Activated CD8-positive, alpha-beta memory T cell treated with anti-CD3 and anti-CD28 coated beads, Interleukin-2, amount 50 U/mL, for 1 hour (primary cell): ENCODE results near the gene KCNJ2.

ENCODE experiments used
- DNase-seq: peaks from one replicate; pipeline ENCODE4 v3.0.0-alpha.2; 2020; ENCODE audit errors: extremely low read depth

Gene KCNJ2

GRCh38 chr17:70168977-70169708 is at the start of gene KCNJ2:
TSS of gene KCNJ2 (plus strand) at chr17:70169532. CDS start at chr17:70175040, 5,508 bp downstream.
- no peak for DNase-seq

GRCh38 chr17:70119545-70119944 is 49.8 kb upstream of the KCNJ2 start:
- DNase-seq: no peak

GRCh38 chr17:70119983-70120382 is 49.3 kb upstream of the KCNJ2 start:
- no peak for DNase-seq

GRCh38 chr17:70120425-70120824 is 48.9 kb upstream of the KCNJ2 start:
- no peak for DNase-seq

GRCh38 chr17:70121126-70121525 is 48.2 kb upstream of the KCNJ2 start:
- no peak for DNase-seq

- DNase-seq: no peak
These were observed 46.1 kb upstream of the KCNJ2 start for GRCh38 chr17:70123193-70123592.

- DNase-seq: no peak
These were observed 44.6 kb upstream of the KCNJ2 start for GRCh38 chr17:70124723-70125122.

- DNase-seq: no peak
These were observed 42.0 kb upstream of the KCNJ2 start for GRCh38 chr17:70127221-70127873.

GRCh38 chr17:70128727-70129238 is 40.5 kb upstream of the KCNJ2 start:
- DNase-seq: no peak

- DNase-seq: no peak
These were observed 39.0 kb upstream of the KCNJ2 start for GRCh38 chr17:70130289-70130688.

- DNase-seq: no peak
These were observed 36.8 kb upstream of the KCNJ2 start for GRCh38 chr17:70132505-70132904.

GRCh38 chr17:70134042-70134441 is 35.3 kb upstream of the KCNJ2 start:
- no peak for DNase-seq

- DNase-seq: no peak
These were observed 34.6 kb upstream of the KCNJ2 start for GRCh38 chr17:70134777-70135176.

GRCh38 chr17:70136131-70136530 is 33.2 kb upstream of the KCNJ2 start:
- no peak for DNase-seq

GRCh38 chr17:70137451-70138230 is 31.7 kb upstream of the KCNJ2 start:
- DNase-seq: no peak

- no peak for DNase-seq
These were observed 31.0 kb upstream of the KCNJ2 start for GRCh38 chr17:70138291-70138865.

- DNase-seq: no peak
These were observed 29.8 kb upstream of the KCNJ2 start for GRCh38 chr17:70139449-70139993.

GRCh38 chr17:70144260-70144846 is 25.0 kb upstream of the KCNJ2 start:
- DNase-seq: no peak

- no peak for DNase-seq
These were observed 16.1 kb upstream of the KCNJ2 start for GRCh38 chr17:70153210-70153609.

- DNase-seq: no peak
These were observed 12.2 kb upstream of the KCNJ2 start for GRCh38 chr17:70157151-70157550.

- no peak for DNase-seq
These were observed 11.2 kb upstream of the KCNJ2 start for GRCh38 chr17:70158180-70158579.
